CD4-positive, alpha-beta T cell (primary cell): Measurements from ENCODE around the gene GPC6. TPM values are rescaled to one million over a fixed set of nuclear protein-coding genes. Genes with fewer than 3 reads are reported as not detected.

Experiments
- ATAC-seq: fragments of 200-7000 bp; cut with Tn5 transposase; one replicate; pipeline ENCODE4 v1.10.0; 2022; ENCODE audit warnings: mild to moderate bottlenecking; ENCODE audit not compliant: poor library complexity
- CTCF ChIA-PET: fragments of 350-600 bp; sonication (Branson Sonifier 250); formaldehyde crosslinking; loops from one replicate; lab custom pipeline; 2021; ENCODE audit warnings: antibody characterized with exemption, inconsistent platforms; lab: Charles Lee
- POLR2A ChIA-PET: fragments of 350-600 bp; sonication (Branson Sonifier 250); formaldehyde crosslinking; loops from one replicate; lab custom pipeline; 2021; ENCODE audit warnings: antibody characterized with exemption, inconsistent platforms; lab: Charles Lee
- DNase-seq, 14 experiments: peaks; one replicate each; pipeline ENCODE4 v3.0.0-alpha.2; 2013 to 2020; ENCODE audit warnings: mixed read lengths in 2 of 14
- H3K27ac ChIP-seq, 2 donors: one replicate each; pipeline versions ENCODE4 v1.5.1 to v1.7.0; 2013; ENCODE audit warnings: low read length in 2 of 2, low read depth in 1 of 2, mild to moderate bottlenecking in 1 of 2
- H3K27me3 ChIP-seq, 2 experiments: 1 replicate in 1 of 2; 2 replicates in 1 of 2; pipeline versions ENCODE4 v1.6.1 to v1.7.0; 2013; ENCODE audit warnings: low read length in 2 of 2, control low read depth in 1 of 2, mild to moderate bottlenecking in 1 of 2, moderate library complexity in 1 of 2; ENCODE audit not compliant: insufficient read depth in 2 of 2, control insufficient read depth in 1 of 2
- H3K36me3 ChIP-seq: one replicate; pipeline ENCODE4 v1.6.1; 2013; ENCODE audit warnings: low read length, control low read depth; ENCODE audit not compliant: insufficient read depth
- H3K4me1 ChIP-seq: one replicate; pipeline ENCODE4 v1.6.1; 2013; ENCODE audit warnings: low read length, control low read depth; ENCODE audit not compliant: insufficient read depth
- H3K4me3 ChIP-seq: one replicate; pipeline ENCODE4 v1.5.1; 2013; ENCODE audit warnings: mild to moderate bottlenecking, low read length, moderate library complexity
- H3K9me3 ChIP-seq, 2 experiments: 1 replicate in 1 of 2; 2 replicates in 1 of 2; pipeline versions ENCODE4 v1.6.1 to v1.7.0; 2013; ENCODE audit warnings: low read length in 2 of 2, mild to moderate bottlenecking in 2 of 2, control low read depth in 1 of 2, moderate library complexity in 1 of 2; ENCODE audit not compliant: control insufficient read depth in 1 of 2, insufficient read depth in 1 of 2
- H3K27ac Mint-ChIP-seq: one replicate; pipeline ENCODE4 v1.8.0; 2020; ENCODE audit warnings: mixed read lengths
- H3K27me3 Mint-ChIP-seq: one replicate; pipeline ENCODE4 v1.8.0; 2021; ENCODE audit warnings: mixed read lengths
- H3K36me3 Mint-ChIP-seq: one replicate; pipeline ENCODE4 v1.8.0; 2021; ENCODE audit warnings: low read depth, mixed read lengths
- H3K4me1 Mint-ChIP-seq: one replicate; pipeline ENCODE4 v1.8.0; 2021; ENCODE audit warnings: low read depth, mixed read lengths
- H3K4me3 Mint-ChIP-seq: one replicate; pipeline ENCODE4 v1.8.0; 2020; ENCODE audit warnings: mild to moderate bottlenecking, mixed read lengths
- H3K9me3 Mint-ChIP-seq: one replicate; pipeline ENCODE4 v1.8.0; 2020; ENCODE audit warnings: mixed read lengths
- intact Hi-C, 2 experiments: fragments of 100-400 bp; cut with DNase I in 1 of 2; cut with micrococcal nuclease in 1 of 2; formaldehyde crosslinking; loops; one replicate each; pipeline versions ENCODE4 v1.15.1 to v1.9.0; 2023 to 2025; cut with DNase I, micrococcal nuclease
- total RNA-seq, 174 experiments: library from RNA in 2 of 174; stranded (reverse) in 2 of 174; gene quantifications; one replicate each; pipeline ENCODE4 v1.2.3 and lab custom pipeline; 2021 to 2026
- TF ChIP-seq, protein P1 (sequence below): fragments of 200-600 bp; IDR thresholded peaks from one replicate; pipeline ENCODE4 v1.8.0; 2022; ENCODE audit warnings: antibody characterized with exemption, mild to moderate bottlenecking

The GPC6 gene
- total RNA-seq, 2 experiments from 2014 or later, result not detected

DNA sequence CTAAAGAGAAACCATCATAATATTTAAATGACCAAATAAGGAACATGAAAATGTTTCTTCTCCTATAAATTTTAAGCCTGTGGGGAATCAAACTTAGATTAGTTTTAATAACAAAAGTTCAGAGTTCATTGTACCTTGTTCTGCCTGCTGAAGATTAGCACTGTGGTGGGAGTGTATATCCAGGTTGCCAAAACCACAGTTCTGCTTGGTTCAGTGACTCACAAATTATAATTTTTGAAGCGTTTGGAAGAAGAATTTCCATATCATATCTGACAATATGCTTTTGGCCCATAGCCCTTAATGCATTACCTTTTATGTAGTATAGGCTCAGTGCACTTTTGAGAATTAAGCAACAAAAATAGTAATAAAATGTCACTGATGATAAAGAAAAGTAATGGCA, 545.2 kb downstream of the GPC6 start:
- ChIA-PET POLR2A (no interaction called here), CTCF (no interaction called here)
- no peak overlapping the region for H3K4me3 ChIP-seq
- no peaks in the 10 kb centered on the region for H3K27me3 ChIP-seq
- H3K9me3 Mint-ChIP-seq, result no peaks in the 10 kb centered on the region
- DNase-seq (no peak), ATAC-seq (no peak)
- no peaks in the 10 kb centered on the region for H3K36me3 ChIP-seq
- intact Hi-C loops, result no loop called here
- no peaks in the 10 kb centered on the region for H3K4me1 ChIP-seq
- no peak overlapping the region for H3K4me3 Mint-ChIP-seq
- H3K27ac Mint-ChIP-seq, result no peak overlapping the region
- H3K4me1 Mint-ChIP-seq, result no peaks in the 10 kb centered on the region
- H3K9me3 ChIP-seq, result no peaks in the 10 kb centered on the region
- no peak overlapping the region for H3K27ac ChIP-seq
- TF ChIP-seq, protein P1, sequence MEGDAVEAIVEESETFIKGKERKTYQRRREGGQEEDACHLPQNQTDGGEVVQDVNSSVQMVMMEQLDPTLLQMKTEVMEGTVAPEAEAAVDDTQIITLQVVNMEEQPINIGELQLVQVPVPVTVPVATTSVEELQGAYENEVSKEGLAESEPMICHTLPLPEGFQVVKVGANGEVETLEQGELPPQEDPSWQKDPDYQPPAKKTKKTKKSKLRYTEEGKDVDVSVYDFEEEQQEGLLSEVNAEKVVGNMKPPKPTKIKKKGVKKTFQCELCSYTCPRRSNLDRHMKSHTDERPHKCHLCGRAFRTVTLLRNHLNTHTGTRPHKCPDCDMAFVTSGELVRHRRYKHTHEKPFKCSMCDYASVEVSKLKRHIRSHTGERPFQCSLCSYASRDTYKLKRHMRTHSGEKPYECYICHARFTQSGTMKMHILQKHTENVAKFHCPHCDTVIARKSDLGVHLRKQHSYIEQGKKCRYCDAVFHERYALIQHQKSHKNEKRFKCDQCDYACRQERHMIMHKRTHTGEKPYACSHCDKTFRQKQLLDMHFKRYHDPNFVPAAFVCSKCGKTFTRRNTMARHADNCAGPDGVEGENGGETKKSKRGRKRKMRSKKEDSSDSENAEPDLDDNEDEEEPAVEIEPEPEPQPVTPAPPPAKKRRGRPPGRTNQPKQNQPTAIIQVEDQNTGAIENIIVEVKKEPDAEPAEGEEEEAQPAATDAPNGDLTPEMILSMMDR, result no peak
- no peaks in the 10 kb centered on the region for H3K36me3 Mint-ChIP-seq
- H3K27me3 Mint-ChIP-seq, result no peaks in the 10 kb centered on the region

DNA sequence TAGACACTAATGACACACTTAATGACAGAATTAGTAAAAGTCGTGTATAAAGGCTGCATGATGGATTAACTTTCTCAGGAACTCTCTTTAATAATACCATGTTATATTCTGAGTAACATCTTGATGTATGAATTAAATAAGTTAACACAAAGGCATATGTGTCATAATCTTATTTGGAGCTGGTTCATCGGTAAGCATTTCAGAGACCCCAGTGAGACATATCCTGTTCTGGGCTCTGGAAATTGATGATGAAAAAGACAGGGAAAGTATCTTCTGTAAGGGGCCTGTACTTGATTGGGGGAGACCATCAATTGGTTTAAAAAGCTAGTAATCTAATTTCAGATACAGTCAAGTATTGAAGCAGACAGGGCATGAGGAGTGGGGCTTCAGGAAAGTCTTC, 547.9 kb downstream of the GPC6 start:
- Histone ChIP-seq H3K4me3 (no peak overlapping the region), H3K27ac (no peak overlapping the region), H3K27me3 (no peaks in the 10 kb centered on the region), H3K4me1 (no peaks in the 10 kb centered on the region), H3K36me3 (no peaks in the 10 kb centered on the region), H3K9me3 (no peaks in the 10 kb centered on the region)
- Mint-ChIP-seq H3K9me3 (no peaks in the 10 kb centered on the region), H3K4me3 (no peak overlapping the region), H3K27ac (no peak overlapping the region), H3K27me3 (no peaks in the 10 kb centered on the region), H3K36me3 (no peaks in the 10 kb centered on the region), H3K4me1 (no peaks in the 10 kb centered on the region)
- no peak for DNase-seq
- intact Hi-C loops, result no loop called here
- ATAC-seq, result no peak
- TF ChIP-seq, protein P1, result no peak
- ChIA-PET CTCF (no interaction called here), POLR2A (no interaction called here)

DNA sequence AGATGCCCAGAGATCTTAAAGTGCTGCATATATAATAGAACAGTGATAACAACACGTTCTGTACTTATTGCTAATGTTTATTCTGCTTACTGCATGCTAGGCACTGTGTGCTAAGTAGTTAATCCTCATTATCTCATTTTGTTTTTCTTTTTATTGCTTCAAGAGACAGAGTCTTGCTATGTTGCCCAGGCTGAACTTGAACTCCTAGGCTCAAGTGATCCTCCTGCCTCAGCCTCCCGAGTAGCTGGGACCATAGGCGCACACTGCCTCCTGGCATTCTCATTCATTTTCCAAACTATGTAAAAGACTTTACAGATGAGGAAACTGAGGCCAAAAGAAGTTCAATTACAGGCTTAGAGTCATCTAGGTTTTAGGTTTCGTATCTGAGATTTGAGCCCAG, 548.4 kb downstream of the GPC6 start:
- no peaks in the 10 kb centered on the region for H3K27me3 Mint-ChIP-seq
- no peak for ATAC-seq
- intact Hi-C loops, result no loop called here
- Histone ChIP-seq H3K9me3 (no peaks in the 10 kb centered on the region), H3K27me3 (no peaks in the 10 kb centered on the region), H3K27ac (no peak overlapping the region), H3K4me3 (no peak overlapping the region), H3K4me1 (no peaks in the 10 kb centered on the region), H3K36me3 (no peaks in the 10 kb centered on the region)
- H3K27ac Mint-ChIP-seq, result no peak overlapping the region
- no peaks in the 10 kb centered on the region for H3K4me1 Mint-ChIP-seq
- DNase-seq, result no peak
- H3K9me3 Mint-ChIP-seq, result no peaks in the 10 kb centered on the region
- ChIA-PET CTCF (no interaction called here), POLR2A (no interaction called here)
- no peak overlapping the region for H3K4me3 Mint-ChIP-seq
- no peaks in the 10 kb centered on the region for H3K36me3 Mint-ChIP-seq
- TF ChIP-seq, protein P1, result no peak
